Fibroblast of pulmonary artery (primary cell): ENCODE data around the gene GRIN1.

Experiments
- DNase-seq: peaks from one replicate; pipeline ENCODE4 v3.0.0-alpha.2; 2010; ENCODE audit warnings: low read depth
- H3K4me3 ChIP-seq: replicated peaks from 2 replicates; pipeline ENCODE4 v1.5.1; 2011; ENCODE audit warnings: low read depth, mild to moderate bottlenecking, control low read depth, low read length, moderate library complexity
- CTCF ChIP-seq: IDR thresholded peaks from 2 replicates; pipeline ENCODE4 v1.5.1; 2011; ENCODE audit warnings: mild to moderate bottlenecking, control low read depth, low read length, inconsistent platforms; ENCODE audit errors: missing control alignments

GRIN1 gene

GRCh38 chr9:137103206-137103999 lies 35.6 kb upstream of the GRIN1 start:
- H3K4me3 ChIP-seq = no peak overlapping the region
- DNase-seq = no peak
- TF ChIP-seq CTCF = no peak

DNA sequence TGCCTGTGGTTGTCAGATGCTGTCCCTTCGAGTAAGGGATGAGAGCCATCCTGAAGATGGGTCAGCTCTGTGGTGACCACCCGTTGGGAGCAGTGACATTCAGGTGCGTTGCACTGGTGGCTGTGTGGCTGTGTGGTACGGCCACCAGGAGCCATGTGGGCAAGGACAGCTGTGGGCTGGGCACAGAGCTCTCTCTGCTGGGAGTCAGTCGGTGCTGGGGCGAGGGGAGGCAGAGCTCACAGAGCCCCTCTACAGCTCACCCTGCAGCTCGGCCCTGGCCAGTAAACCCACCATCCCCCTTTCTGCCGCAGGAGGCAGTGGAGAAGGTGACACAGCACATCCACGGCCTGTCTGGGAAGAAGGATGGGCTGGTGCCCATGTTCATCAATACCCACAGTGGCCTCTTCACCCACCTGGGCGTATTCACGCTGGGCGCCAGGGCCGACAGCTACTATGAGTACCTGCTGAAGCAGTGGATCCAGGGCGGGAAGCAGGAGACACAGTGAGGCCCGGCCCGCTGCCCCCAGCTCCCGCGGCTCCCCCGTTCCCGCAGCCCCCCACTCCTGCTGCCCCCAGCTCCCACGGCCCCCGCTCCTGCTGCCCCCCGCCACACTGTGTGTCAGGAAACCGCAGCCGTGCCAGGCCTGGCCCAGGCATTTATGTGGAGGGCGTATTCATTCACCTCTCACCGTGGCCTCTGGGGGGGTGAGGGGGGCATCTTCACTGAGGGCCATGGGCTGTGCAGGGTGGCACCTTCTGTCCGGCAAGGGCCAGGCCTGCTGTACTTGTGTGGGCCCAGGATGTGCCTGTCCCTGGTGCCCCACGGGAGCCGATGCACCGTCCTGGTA lies 32.9 kb upstream of the GRIN1 start:
- no peak for TF ChIP-seq CTCF
- no peak for DNase-seq
- H3K4me3 ChIP-seq = no peak overlapping the region

DNA sequence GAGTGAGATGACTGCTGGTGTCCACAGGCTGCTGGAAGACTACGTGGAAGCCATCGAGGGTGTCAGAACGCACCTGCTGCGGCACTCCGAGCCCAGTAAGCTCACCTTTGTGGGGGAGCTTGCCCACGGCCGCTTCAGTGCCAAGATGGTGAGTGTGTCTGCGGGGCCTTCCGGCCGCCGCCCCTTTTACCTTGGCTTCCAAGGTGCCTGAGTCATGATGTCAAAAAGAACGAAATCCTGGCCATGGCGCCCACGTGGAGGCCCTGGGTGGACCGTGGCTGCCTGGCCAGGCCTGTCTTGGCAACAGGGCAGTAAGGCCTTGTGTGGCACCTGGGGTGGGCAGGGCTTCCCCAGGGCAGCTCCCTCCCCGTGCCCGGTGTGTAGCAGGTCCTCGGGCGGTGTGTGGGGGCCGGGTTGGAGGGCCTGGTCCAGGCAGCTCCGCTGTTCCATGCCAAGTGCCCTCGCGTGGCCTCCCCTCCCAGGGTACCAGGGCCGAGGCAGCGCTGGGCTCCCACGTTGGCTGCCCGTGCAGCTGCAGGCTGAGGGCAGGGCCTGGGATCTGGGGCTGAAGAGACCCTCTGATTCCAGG lies 32.2 kb upstream of the GRIN1 start:
- no peak overlapping the region for H3K4me3 ChIP-seq
- no peak for DNase-seq
- no peak for TF ChIP-seq CTCF

GRCh38 chr9:137107312-137107921 lies 31.5 kb upstream of the GRIN1 start:
- no peak for DNase-seq
- no peak overlapping the region for H3K4me3 ChIP-seq
- TF ChIP-seq CTCF = no peak

- H3K4me3 ChIP-seq = no peak overlapping the region
- DNase-seq = no peak
- no peak for TF ChIP-seq CTCF
These were observed 31.0 kb upstream of the GRIN1 start for GRCh38 chr9:137107982-137108381.

GRCh38 chr9:137108608-137109249 lies 30.2 kb upstream of the GRIN1 start:
- no peak overlapping the region for H3K4me3 ChIP-seq
- no peak for DNase-seq
- TF ChIP-seq CTCF = no peak
